ENCODE results near the gene DLGAP1. TPM values are rescaled to one million over a fixed set of nuclear protein-coding genes. Genes with fewer than 3 reads are reported as not detected.

The DLGAP1 gene
- polyA plus RNA-seq, 1 of the 3 experiments (the other 2 are of a cell fraction) = not detected

DNA sequence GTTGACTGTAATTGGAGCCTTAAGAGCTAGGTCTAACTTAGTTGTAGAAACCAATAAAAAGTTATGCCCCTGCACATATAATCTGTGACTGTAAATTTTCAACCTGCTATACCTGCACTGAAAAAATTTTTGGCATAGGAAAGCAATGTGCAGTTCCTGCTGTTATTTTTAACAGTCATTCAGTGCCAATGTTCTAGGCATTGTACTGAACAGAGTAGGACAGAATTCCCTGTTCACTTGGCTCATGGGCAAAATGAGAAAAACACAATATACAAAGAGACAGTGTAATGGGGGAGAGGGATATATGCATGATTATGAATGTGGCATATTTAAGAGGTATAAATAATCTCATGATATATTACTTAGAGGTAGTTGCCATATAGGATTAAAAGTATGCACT lies 547.2 kb downstream of the DLGAP1 start:
- H3K36me3 ChIP-seq (replicated peaks in 1 of 2; ENCODE audit: control insufficient read depth in 1 of 2, insufficient read depth in 2 of 2, low read length in 1 of 2) = no peaks in the 10 kb centered on the region
- H3K4me3 ChIP-seq (ENCODE audit: low read depth in 2 of 2, low read length in 1 of 2) = no peak overlapping the region
- ChIA-PET POLR2A (no interaction called here), CTCF (no interaction called here)
- H3K9me3 ChIP-seq = no peaks in the 10 kb centered on the region
- H3K27ac ChIP-seq (ENCODE audit: low read depth in 2 of 2, low read length in 1 of 2) = no peak overlapping the region
- no peaks in the 10 kb centered on the region for H3K9me2 ChIP-seq
- H3K9ac ChIP-seq = no peak overlapping the region
- H2AFZ ChIP-seq (ENCODE audit: low read depth) = no peak overlapping the region
- DNase-seq = no peak
- no peaks in the 10 kb centered on the region for H4K20me1 ChIP-seq (ENCODE audit: insufficient read depth)
- H3K4me2 ChIP-seq = no peak overlapping the region
- no peaks in the 10 kb centered on the region for H3F3A ChIP-seq (replicated peaks; ENCODE audit: insufficient read depth)
- H3K4me1 ChIP-seq (ENCODE audit: control insufficient read depth in 1 of 2, insufficient read depth in 2 of 2, low read depth in 1 of 2, low read length in 1 of 2) = no peaks in the 10 kb centered on the region
- TF ChIP-seq, protein P1, sequence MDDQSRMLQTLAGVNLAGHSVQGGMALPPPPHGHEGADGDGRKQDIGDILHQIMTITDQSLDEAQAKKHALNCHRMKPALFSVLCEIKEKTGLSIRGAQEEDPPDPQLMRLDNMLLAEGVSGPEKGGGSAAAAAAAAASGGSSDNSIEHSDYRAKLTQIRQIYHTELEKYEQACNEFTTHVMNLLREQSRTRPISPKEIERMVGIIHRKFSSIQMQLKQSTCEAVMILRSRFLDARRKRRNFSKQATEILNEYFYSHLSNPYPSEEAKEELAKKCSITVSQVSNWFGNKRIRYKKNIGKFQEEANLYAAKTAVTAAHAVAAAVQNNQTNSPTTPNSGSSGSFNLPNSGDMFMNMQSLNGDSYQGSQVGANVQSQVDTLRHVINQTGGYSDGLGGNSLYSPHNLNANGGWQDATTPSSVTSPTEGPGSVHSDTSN (IDR thresholded peaks at IDR 0.05) = no peak
- TF ChIP-seq, protein P2, sequence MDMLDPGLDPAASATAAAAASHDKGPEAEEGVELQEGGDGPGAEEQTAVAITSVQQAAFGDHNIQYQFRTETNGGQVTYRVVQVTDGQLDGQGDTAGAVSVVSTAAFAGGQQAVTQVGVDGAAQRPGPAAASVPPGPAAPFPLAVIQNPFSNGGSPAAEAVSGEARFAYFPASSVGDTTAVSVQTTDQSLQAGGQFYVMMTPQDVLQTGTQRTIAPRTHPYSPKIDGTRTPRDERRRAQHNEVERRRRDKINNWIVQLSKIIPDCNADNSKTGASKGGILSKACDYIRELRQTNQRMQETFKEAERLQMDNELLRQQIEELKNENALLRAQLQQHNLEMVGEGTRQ (IDR thresholded peaks at IDR 0.05; ENCODE audit: borderline replicate concordance, low read depth, low read length) = no peak
- TF ChIP-seq NRF1 (IDR thresholded peaks at IDR 0.05; ENCODE audit: low read depth, low read length) (no peak), SIN3A (IDR thresholded peaks at IDR 0.05; ENCODE audit: borderline replicate concordance, low read depth, low read length) (no peak), RXRA (IDR thresholded peaks at IDR 0.05; ENCODE audit: borderline replicate concordance, low read depth) (no peak), EZH2phosphoT487 (IDR thresholded peaks at IDR 0.05; ENCODE audit: borderline replicate concordance, low read depth) (no peak), NFIC (IDR thresholded peaks at IDR 0.05; ENCODE audit: borderline replicate concordance) (no peak), GATA2 (CRISPR knock-in tag; IDR thresholded peaks at IDR 0.05) (no peak), FOXM1 (IDR thresholded peaks at IDR 0.05; ENCODE audit: low read depth) (no peak), YY1 (IDR thresholded peaks at IDR 0.05; ENCODE audit: low read depth) (no peak), RCOR1 (IDR thresholded peaks at IDR 0.05; ENCODE audit: low read length) (no peak), EP300 (IDR thresholded peaks at IDR 0.05; ENCODE audit: borderline replicate concordance in 1 of 2, low read depth in 1 of 2, low read length in 1 of 2) (no peak), ELF1 (IDR thresholded peaks at IDR 0.05) (no peak), CHD2 (IDR thresholded peaks at IDR 0.05; ENCODE audit: low read length, partially characterized antibody) (no peak), TCF12 (IDR thresholded peaks at IDR 0.05) (no peak), MEF2A (IDR thresholded peaks at IDR 0.05; ENCODE audit: borderline replicate concordance, low read depth) (no peak)
- TF ChIP-seq, protein P3, sequence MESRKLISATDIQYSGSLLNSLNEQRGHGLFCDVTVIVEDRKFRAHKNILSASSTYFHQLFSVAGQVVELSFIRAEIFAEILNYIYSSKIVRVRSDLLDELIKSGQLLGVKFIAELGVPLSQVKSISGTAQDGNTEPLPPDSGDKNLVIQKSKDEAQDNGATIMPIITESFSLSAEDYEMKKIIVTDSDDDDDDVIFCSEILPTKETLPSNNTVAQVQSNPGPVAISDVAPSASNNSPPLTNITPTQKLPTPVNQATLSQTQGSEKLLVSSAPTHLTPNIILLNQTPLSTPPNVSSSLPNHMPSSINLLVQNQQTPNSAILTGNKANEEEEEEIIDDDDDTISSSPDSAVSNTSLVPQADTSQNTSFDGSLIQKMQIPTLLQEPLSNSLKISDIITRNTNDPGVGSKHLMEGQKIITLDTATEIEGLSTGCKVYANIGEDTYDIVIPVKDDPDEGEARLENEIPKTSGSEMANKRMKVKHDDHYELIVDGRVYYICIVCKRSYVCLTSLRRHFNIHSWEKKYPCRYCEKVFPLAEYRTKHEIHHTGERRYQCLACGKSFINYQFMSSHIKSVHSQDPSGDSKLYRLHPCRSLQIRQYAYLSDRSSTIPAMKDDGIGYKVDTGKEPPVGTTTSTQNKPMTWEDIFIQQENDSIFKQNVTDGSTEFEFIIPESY (IDR thresholded peaks at IDR 0.05; ENCODE audit: borderline replicate concordance, low read depth) = no peak
- TF ChIP-seq, protein P4, sequence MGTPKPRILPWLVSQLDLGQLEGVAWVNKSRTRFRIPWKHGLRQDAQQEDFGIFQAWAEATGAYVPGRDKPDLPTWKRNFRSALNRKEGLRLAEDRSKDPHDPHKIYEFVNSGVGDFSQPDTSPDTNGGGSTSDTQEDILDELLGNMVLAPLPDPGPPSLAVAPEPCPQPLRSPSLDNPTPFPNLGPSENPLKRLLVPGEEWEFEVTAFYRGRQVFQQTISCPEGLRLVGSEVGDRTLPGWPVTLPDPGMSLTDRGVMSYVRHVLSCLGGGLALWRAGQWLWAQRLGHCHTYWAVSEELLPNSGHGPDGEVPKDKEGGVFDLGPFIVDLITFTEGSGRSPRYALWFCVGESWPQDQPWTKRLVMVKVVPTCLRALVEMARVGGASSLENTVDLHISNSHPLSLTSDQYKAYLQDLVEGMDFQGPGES (IDR thresholded peaks at IDR 0.05; ENCODE audit: low read depth, low read length) = no peak
- TF ChIP-seq, protein P5, sequence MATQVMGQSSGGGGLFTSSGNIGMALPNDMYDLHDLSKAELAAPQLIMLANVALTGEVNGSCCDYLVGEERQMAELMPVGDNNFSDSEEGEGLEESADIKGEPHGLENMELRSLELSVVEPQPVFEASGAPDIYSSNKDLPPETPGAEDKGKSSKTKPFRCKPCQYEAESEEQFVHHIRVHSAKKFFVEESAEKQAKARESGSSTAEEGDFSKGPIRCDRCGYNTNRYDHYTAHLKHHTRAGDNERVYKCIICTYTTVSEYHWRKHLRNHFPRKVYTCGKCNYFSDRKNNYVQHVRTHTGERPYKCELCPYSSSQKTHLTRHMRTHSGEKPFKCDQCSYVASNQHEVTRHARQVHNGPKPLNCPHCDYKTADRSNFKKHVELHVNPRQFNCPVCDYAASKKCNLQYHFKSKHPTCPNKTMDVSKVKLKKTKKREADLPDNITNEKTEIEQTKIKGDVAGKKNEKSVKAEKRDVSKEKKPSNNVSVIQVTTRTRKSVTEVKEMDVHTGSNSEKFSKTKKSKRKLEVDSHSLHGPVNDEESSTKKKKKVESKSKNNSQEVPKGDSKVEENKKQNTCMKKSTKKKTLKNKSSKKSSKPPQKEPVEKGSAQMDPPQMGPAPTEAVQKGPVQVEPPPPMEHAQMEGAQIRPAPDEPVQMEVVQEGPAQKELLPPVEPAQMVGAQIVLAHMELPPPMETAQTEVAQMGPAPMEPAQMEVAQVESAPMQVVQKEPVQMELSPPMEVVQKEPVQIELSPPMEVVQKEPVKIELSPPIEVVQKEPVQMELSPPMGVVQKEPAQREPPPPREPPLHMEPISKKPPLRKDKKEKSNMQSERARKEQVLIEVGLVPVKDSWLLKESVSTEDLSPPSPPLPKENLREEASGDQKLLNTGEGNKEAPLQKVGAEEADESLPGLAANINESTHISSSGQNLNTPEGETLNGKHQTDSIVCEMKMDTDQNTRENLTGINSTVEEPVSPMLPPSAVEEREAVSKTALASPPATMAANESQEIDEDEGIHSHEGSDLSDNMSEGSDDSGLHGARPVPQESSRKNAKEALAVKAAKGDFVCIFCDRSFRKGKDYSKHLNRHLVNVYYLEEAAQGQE (IDR thresholded peaks at IDR 0.05; ENCODE audit: low read depth, low read length) = no peak
- TF ChIP-seq, protein P6, sequence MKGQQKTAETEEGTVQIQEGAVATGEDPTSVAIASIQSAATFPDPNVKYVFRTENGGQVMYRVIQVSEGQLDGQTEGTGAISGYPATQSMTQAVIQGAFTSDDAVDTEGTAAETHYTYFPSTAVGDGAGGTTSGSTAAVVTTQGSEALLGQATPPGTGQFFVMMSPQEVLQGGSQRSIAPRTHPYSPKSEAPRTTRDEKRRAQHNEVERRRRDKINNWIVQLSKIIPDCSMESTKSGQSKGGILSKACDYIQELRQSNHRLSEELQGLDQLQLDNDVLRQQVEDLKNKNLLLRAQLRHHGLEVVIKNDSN (IDR thresholded peaks at IDR 0.05; ENCODE audit: borderline replicate concordance, low read depth) = no peak
- no peaks in the 10 kb centered on the region for H3K27me3 ChIP-seq (ENCODE audit: insufficient read depth)
- H3K79me2 ChIP-seq (ENCODE audit: insufficient read depth) = no peaks in the 10 kb centered on the region
